ENCODE data around the gene CFDP1. TPM values are rescaled to one million over a fixed set of nuclear protein-coding genes. Genes with fewer than 3 reads are reported as not detected.

Gene CFDP1
- total and polyA plus RNA-seq, 2 of the 13 experiments (the other 11 are each of a cell fraction or from before 2014, with no cell fraction given), result 78.6 to 153 TPM

- TF ChIP-seq ZSCAN29 (CRISPR knock-in tag; conservative IDR thresholded peaks at IDR 0.05) (no peak), ZNF205 (CRISPR knock-in tag; IDR thresholded peaks at IDR 0.05) (peak; percentile 94), ZNF264 (CRISPR knock-in tag; IDR thresholded peaks at IDR 0.05) (no peak), NFRKB (IDR thresholded peaks at IDR 0.05) (no peak), ZNF607 (CRISPR knock-in tag; IDR thresholded peaks at IDR 0.05; ENCODE audit: borderline replicate concordance) (peak; percentile 87), AKNA (CRISPR knock-in tag; IDR thresholded peaks at IDR 0.05; ENCODE audit: borderline replicate concordance) (no peak), ZNF431 (CRISPR knock-in tag; IDR thresholded peaks at IDR 0.05; ENCODE audit: borderline replicate concordance, low read depth) (peak; percentile 81), ZNF124 (CRISPR knock-in tag; IDR thresholded peaks at IDR 0.05) (peak; percentile 62; the same call in 1 of the 2 replicates), MAFK (conservative IDR thresholded peaks at IDR 0.05 in 1 of 2, IDR thresholded peaks at IDR 0.05 in 1 of 2; ENCODE audit: low read length in 2 of 2) (no peak), ZNF180 (CRISPR knock-in tag; IDR thresholded peaks at IDR 0.05; ENCODE audit: borderline replicate concordance, low read depth) (no peak), SNAPC5 (CRISPR knock-in tag; IDR thresholded peaks at IDR 0.05; ENCODE audit: borderline replicate concordance) (peak; percentile 56; the same call in 1 of the 2 replicates), FUBP1 (CRISPR knock-in tag; IDR thresholded peaks at IDR 0.05; ENCODE audit: borderline replicate concordance) (0 out of 2 replicates have a peak, but pooled peaks have one; percentile 85), MXD1 (CRISPR knock-in tag; IDR thresholded peaks at IDR 0.05) (peak; percentile 86), ATAD3A (CRISPR knock-in tag; IDR thresholded peaks at IDR 0.05) (0 out of 2 replicates have a peak, but pooled peaks have one; percentile 38), PRDM15 (CRISPR knock-in tag; IDR thresholded peaks at IDR 0.05) (no peak), SP1 (IDR thresholded peaks at IDR 0.05) (no peak), SP1 (CRISPR knock-in tag; IDR thresholded peaks at IDR 0.05) (peak; percentile 86), GFI1 (CRISPR knock-in tag; IDR thresholded peaks at IDR 0.05; ENCODE audit: borderline replicate concordance) (peak; percentile 39; the same call in 1 of the 2 replicates)
These were observed 31.0 kb upstream of the CFDP1 start, which contains the start of gene TMEM170A (continued) for GRCh38 chr16:75464122-75464918.

Data from HepG2 (cell line).